Smooth muscle cell (in vitro differentiated cells): ENCODE measurements around the gene FAM241B. TPM values are rescaled to one million over a fixed set of nuclear protein-coding genes. Genes with fewer than 3 reads are reported as not detected.

Experiments
- DNase-seq: peaks from one replicate; lab custom pipeline; 2025; ENCODE audit not compliant: unreplicated experiment; lab: John Stamatoyannopoulos, UW
- H2AFZ ChIP-seq: fragments of 200-600 bp; sonication (generic); 2 replicates; pipeline ENCODE4 v1.6.0; 2016; ENCODE audit warnings: antibody characterized with exemption, low read depth, mild to moderate bottlenecking
- H3F3A ChIP-seq: fragments of 200-600 bp; sonication (generic); 2 replicates; pipeline ENCODE4 v1.6.0; 2017; ENCODE audit warnings: antibody characterized with exemption, low read depth
- H3K27ac ChIP-seq: fragments of 200-600 bp; sonication (generic); 2 replicates; pipeline ENCODE4 v1.5.1; 2016; ENCODE audit warnings: low read depth, mild to moderate bottlenecking
- H3K27me3 ChIP-seq: fragments of 200-600 bp; sonication (generic); 2 replicates; pipeline ENCODE4 v1.6.1; 2016; ENCODE audit warnings: low read depth, mild to moderate bottlenecking
- H3K36me3 ChIP-seq: fragments of 200-600 bp; sonication (generic); 2 replicates; pipeline ENCODE4 v1.5.1; 2016; ENCODE audit warnings: low read depth
- H3K4me1 ChIP-seq: fragments of 200-600 bp; sonication (generic); 2 replicates; pipeline ENCODE4 v1.5.1; 2016; ENCODE audit warnings: low read depth
- H3K4me2 ChIP-seq: fragments of 200-600 bp; sonication (generic); 2 replicates; pipeline ENCODE4 v1.6.0; 2016; ENCODE audit warnings: mild to moderate bottlenecking
- H3K4me3 ChIP-seq: fragments of 200-600 bp; sonication (generic); 2 replicates; pipeline ENCODE4 v1.5.1; 2016; ENCODE audit warnings: mild to moderate bottlenecking
- H3K79me2 ChIP-seq: fragments of 200-600 bp; sonication (generic); 2 replicates; pipeline ENCODE4 v1.6.0; 2016; ENCODE audit warnings: low read depth, mild to moderate bottlenecking
- H3K9ac ChIP-seq: fragments of 200-600 bp; sonication (generic); 2 replicates; pipeline ENCODE4 v1.6.0; 2016; ENCODE audit warnings: low read depth
- H3K9me3 ChIP-seq: fragments of 200-600 bp; sonication (generic); replicated peaks from 2 replicates; pipeline ENCODE4 v1.5.1; 2016; ENCODE audit warnings: low read depth
- H4K20me1 ChIP-seq: fragments of 200-600 bp; sonication (generic); 2 replicates; pipeline ENCODE4 v1.6.0; 2016; ENCODE audit warnings: low read depth
- WGBS: methylation state at CpG from one replicate; pipeline ENCODE4 v1.1.7; 2016; ENCODE audit warnings: low lambda C conversion rate; 5-methylcytosine and 5-hydroxymethylcytosine counted together
- polyA plus RNA-seq: library from polyadenylated mRNA; unstranded; fragments of >200 nt; fragmentation: Nextera tagmentation; extraction: Ambion mirVana; gene quantifications from 2 replicates; pipeline ENCODE4 v1.2.1, GENCODE V29; 2016
- total RNA-seq: library from RNA; depleted of rRNA; stranded (reverse); fragments of >200 nt; gene quantifications from 2 replicates; pipeline ENCODE4 v1.2.3, GENCODE V29; 2014
- TF ChIP-seq, protein P1 (sequence below): fragments of 200-600 bp; sonication (generic); IDR thresholded peaks from 2 replicates; pipeline ENCODE4 v1.5.1; 2017; ENCODE audit warnings: borderline replicate concordance, mild to moderate bottlenecking, antibody characterized with exemption; ENCODE audit not compliant: insufficient read depth, poor library complexity, severe bottlenecking

The FAM241B gene
- total and polyA plus RNA-seq, 2 experiments from 2014 or later = 4.1 to 8.0 TPM

- Histone ChIP-seq H3F3A (no peaks in the 10 kb centered on the region), H3K4me1 (peaks cover 4% of the 10 kb centered on the region), H3K79me2 (no peaks in the 10 kb centered on the region), H3K36me3 (no peaks in the 10 kb centered on the region), H3K4me3 (no peak overlapping the region), H3K9me3 (no peaks in the 10 kb centered on the region), H4K20me1 (no peaks in the 10 kb centered on the region), H3K4me2 (no peak overlapping the region), H2AFZ (no peak overlapping the region), H3K27ac (no peak overlapping the region), H3K9ac (no peak overlapping the region), H3K27me3 (peaks cover 5% of the 10 kb centered on the region)
- TF ChIP-seq, protein P1, sequence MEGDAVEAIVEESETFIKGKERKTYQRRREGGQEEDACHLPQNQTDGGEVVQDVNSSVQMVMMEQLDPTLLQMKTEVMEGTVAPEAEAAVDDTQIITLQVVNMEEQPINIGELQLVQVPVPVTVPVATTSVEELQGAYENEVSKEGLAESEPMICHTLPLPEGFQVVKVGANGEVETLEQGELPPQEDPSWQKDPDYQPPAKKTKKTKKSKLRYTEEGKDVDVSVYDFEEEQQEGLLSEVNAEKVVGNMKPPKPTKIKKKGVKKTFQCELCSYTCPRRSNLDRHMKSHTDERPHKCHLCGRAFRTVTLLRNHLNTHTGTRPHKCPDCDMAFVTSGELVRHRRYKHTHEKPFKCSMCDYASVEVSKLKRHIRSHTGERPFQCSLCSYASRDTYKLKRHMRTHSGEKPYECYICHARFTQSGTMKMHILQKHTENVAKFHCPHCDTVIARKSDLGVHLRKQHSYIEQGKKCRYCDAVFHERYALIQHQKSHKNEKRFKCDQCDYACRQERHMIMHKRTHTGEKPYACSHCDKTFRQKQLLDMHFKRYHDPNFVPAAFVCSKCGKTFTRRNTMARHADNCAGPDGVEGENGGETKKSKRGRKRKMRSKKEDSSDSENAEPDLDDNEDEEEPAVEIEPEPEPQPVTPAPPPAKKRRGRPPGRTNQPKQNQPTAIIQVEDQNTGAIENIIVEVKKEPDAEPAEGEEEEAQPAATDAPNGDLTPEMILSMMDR = no peak
- 59% methylated on average over 11 of the region's 11 CpGs for WGBS
- no peak for DNase-seq
These were observed 26.0 kb downstream of the FAM241B start for GRCh38 chr10:69655868-69656555.

- TF ChIP-seq, protein P1 = no peak
- Histone ChIP-seq H3F3A (no peaks in the 10 kb centered on the region), H2AFZ (no peak overlapping the region), H3K79me2 (no peaks in the 10 kb centered on the region), H3K4me1 (peaks cover 4% of the 10 kb centered on the region), H3K27me3 (peaks cover 5% of the 10 kb centered on the region), H3K4me3 (no peak overlapping the region), H3K36me3 (no peaks in the 10 kb centered on the region), H3K4me2 (no peak overlapping the region), H3K27ac (no peak overlapping the region), H3K9ac (no peak overlapping the region), H4K20me1 (no peaks in the 10 kb centered on the region), H3K9me3 (no peaks in the 10 kb centered on the region)
- WGBS = 75% methylated on average over 5 of the region's 5 CpGs
- no peak for DNase-seq
These were observed 26.8 kb downstream of the FAM241B start for GRCh38 chr10:69656742-69657269.

GRCh38 chr10:69657430-69657829, 27.4 kb downstream of the FAM241B start:
- Histone ChIP-seq H4K20me1 (no peaks in the 10 kb centered on the region), H3K79me2 (no peaks in the 10 kb centered on the region), H3K9ac (no peak overlapping the region), H3K4me3 (no peak overlapping the region), H3F3A (no peaks in the 10 kb centered on the region), H3K36me3 (no peaks in the 10 kb centered on the region), H3K27me3 (peaks cover 5% of the 10 kb centered on the region), H2AFZ (no peak overlapping the region), H3K27ac (no peak overlapping the region), H3K4me1 (peaks cover 4% of the 10 kb centered on the region), H3K4me2 (no peak overlapping the region), H3K9me3 (no peaks in the 10 kb centered on the region)
- no peak for DNase-seq
- TF ChIP-seq, protein P1 = no peak
- 70% methylated on average over 8 of the region's 8 CpGs for WGBS

GRCh38 chr10:69657866-69658265, 27.8 kb downstream of the FAM241B start:
- H3K9me3 ChIP-seq = no peaks in the 10 kb centered on the region
- no peak overlapping the region for H3K4me2 ChIP-seq
- H4K20me1 ChIP-seq = no peaks in the 10 kb centered on the region
- H3K27me3 ChIP-seq = peaks cover 5% of the 10 kb centered on the region
- H3K79me2 ChIP-seq = no peaks in the 10 kb centered on the region
- H3F3A ChIP-seq = no peaks in the 10 kb centered on the region
- no peak overlapping the region for H3K27ac ChIP-seq
- TF ChIP-seq, protein P1 = no peak
- no peak overlapping the region for H2AFZ ChIP-seq
- DNase-seq = no peak
- no peak overlapping the region for H3K4me3 ChIP-seq
- H3K9ac ChIP-seq = no peak overlapping the region
- peaks cover 4% of the 10 kb centered on the region for H3K4me1 ChIP-seq
- no peaks in the 10 kb centered on the region for H3K36me3 ChIP-seq
- WGBS = 94% methylated on average over 10 of the region's 10 CpGs
